ENCODE measurements around the gene FAM171A2. TPM values are rescaled to one million over a fixed set of nuclear protein-coding genes. Genes with fewer than 3 reads are reported as not detected.

The FAM171A2 gene
- total and polyA plus RNA-seq, 2 of the 8 experiments (the other 6 are each of a cell fraction or from before 2014, with no cell fraction given): 21.9 to 24.1 TPM

- TF ChIP-seq, protein P1, sequence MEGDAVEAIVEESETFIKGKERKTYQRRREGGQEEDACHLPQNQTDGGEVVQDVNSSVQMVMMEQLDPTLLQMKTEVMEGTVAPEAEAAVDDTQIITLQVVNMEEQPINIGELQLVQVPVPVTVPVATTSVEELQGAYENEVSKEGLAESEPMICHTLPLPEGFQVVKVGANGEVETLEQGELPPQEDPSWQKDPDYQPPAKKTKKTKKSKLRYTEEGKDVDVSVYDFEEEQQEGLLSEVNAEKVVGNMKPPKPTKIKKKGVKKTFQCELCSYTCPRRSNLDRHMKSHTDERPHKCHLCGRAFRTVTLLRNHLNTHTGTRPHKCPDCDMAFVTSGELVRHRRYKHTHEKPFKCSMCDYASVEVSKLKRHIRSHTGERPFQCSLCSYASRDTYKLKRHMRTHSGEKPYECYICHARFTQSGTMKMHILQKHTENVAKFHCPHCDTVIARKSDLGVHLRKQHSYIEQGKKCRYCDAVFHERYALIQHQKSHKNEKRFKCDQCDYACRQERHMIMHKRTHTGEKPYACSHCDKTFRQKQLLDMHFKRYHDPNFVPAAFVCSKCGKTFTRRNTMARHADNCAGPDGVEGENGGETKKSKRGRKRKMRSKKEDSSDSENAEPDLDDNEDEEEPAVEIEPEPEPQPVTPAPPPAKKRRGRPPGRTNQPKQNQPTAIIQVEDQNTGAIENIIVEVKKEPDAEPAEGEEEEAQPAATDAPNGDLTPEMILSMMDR (IDR thresholded peaks at IDR 0.05; ENCODE audit: control extremely low read depth in 1 of 3, insufficient read depth in 1 of 3, low read depth in 1 of 3, low read length in 3 of 3): no peak
- TF ChIP-seq EZH2 (IDR thresholded peaks at IDR 0.05; ENCODE audit: low read depth, low read length, severe bottlenecking): no peak
Observed at GRCh38 chr17:44408786-44409185, 45.1 kb upstream of the FAM171A2 start (continued).

All from H1 (cell line).